ENCODE data around the gene SDK1.

The SDK1 gene

DNA sequence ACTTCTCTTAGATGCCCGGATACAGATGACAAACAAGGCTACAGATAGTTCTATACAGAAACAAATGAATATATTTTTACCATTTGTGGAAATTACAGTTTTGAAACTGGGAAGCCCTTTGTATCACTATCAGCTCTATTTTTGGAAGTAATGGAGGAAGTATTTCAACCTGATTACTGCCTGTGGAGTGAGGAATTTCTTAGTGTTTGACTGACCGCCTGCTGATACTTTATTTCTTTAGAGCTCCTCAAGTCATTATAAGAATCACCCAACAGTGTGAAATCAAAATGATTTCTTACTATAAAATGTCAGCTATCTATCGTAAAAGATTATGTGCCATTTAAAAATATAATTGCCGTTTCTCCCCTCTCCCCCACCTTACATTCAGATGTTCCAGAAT is 290.9 kb downstream of the SDK1 start:
- no peak for DNase-seq
- Histone ChIP-seq H3K4me3 (ENCODE audit: low read depth, low read length) (no peak overlapping the region), H3K27me3 (ENCODE audit: insufficient read depth, low read depth, severe bottlenecking) (no peaks in the 10 kb centered on the region), H3K9me3 (ENCODE audit: severe bottlenecking) (no peaks in the 10 kb centered on the region), H3K36me3 (no peaks in the 10 kb centered on the region), H3K27ac (no peak overlapping the region)
- TF ChIP-seq, protein P1, sequence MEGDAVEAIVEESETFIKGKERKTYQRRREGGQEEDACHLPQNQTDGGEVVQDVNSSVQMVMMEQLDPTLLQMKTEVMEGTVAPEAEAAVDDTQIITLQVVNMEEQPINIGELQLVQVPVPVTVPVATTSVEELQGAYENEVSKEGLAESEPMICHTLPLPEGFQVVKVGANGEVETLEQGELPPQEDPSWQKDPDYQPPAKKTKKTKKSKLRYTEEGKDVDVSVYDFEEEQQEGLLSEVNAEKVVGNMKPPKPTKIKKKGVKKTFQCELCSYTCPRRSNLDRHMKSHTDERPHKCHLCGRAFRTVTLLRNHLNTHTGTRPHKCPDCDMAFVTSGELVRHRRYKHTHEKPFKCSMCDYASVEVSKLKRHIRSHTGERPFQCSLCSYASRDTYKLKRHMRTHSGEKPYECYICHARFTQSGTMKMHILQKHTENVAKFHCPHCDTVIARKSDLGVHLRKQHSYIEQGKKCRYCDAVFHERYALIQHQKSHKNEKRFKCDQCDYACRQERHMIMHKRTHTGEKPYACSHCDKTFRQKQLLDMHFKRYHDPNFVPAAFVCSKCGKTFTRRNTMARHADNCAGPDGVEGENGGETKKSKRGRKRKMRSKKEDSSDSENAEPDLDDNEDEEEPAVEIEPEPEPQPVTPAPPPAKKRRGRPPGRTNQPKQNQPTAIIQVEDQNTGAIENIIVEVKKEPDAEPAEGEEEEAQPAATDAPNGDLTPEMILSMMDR (IDR thresholded peaks at IDR 0.05; ENCODE audit: low read depth, low read length) = no peak

DNA sequence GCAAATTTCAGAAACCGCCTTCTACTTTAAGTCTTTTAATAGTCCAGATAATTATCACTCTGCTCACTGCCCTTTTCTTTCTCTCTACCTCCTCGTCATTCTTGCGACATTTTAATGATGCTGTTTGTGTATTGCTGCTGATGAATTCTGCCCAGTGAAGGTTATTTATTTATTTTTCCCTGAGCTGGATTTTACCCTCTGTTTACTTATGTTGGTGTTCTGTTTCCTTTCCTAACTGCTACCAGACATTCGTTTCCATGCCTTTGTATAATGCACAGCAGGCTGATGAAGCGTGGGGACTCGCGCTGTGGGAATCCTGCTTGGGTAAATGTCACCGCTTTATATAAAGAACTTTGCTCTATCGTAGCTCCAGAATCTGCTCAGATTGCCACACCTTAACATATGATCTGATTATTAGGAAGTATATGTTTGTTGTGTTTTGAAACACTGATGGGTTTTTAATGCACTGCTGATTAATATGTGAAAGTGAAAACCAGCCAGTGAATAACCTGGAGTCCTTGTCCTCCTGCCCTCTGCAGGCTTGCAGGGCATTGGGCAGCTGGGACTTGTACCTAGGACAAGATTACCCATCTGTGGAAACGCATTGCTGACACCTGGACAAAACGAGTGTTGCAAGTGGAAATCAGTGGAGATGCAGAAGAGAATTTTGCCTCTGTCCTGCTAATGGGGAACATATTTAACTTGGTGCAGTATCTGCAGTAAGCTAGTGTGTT is 291.5 kb downstream of the SDK1 start:
- H3K4me3 ChIP-seq (ENCODE audit: low read depth, low read length) = no peak overlapping the region
- no peaks in the 10 kb centered on the region for H3K36me3 ChIP-seq
- H3K27ac ChIP-seq = no peak overlapping the region
- no peaks in the 10 kb centered on the region for H3K27me3 ChIP-seq (ENCODE audit: insufficient read depth, low read depth, severe bottlenecking)
- DNase-seq = no peak
- H3K9me3 ChIP-seq (ENCODE audit: severe bottlenecking) = no peaks in the 10 kb centered on the region
- TF ChIP-seq, protein P1 (IDR thresholded peaks at IDR 0.05; ENCODE audit: low read depth, low read length) = no peak

DNA sequence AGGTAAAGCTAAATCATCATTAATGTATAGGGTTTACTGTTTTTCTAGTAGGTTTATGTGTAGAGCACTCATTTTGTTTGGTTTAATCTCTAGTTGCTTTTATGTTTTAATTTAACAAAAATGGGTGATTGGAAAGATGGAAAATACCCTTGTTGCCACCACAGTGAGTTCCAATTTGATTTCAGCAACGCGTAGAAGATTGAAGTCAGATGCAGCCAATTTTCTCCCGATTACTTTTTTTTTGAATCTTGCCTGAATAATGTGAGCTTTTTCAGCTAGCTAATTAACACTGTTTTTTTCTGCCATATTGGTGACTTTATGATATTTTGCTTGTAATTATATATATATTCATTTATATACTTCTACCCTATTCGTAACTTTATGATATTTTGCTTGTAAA is 293.8 kb downstream of the SDK1 start:
- no peak overlapping the region for H3K27ac ChIP-seq
- H3K27me3 ChIP-seq (ENCODE audit: insufficient read depth, low read depth, severe bottlenecking) = no peaks in the 10 kb centered on the region
- DNase-seq = no peak
- no peak overlapping the region for H3K4me3 ChIP-seq (ENCODE audit: low read depth, low read length)
- H3K9me3 ChIP-seq (ENCODE audit: severe bottlenecking) = no peaks in the 10 kb centered on the region
- TF ChIP-seq, protein P1 (IDR thresholded peaks at IDR 0.05; ENCODE audit: low read depth, low read length) = no peak
- H3K36me3 ChIP-seq = no peaks in the 10 kb centered on the region

DNA sequence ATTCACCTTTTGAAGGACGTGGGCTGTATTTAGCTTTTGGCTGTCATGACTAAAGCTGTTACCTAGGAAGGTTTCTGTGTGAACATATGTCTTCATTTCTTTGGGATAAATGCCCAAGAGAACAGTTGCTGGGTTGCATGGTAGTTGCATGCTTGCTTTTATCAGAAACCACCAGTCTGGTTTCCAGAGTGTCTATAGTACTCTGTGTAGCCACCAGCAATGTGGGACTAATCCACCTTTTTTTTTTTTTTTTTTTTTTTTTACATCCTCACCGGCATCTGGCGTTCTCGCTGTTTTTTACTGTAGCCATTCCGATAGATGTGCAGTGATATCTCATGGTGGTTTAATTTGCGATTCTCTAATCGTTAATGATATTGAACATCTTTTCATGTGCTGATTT is 297.8 kb downstream of the SDK1 start:
- Histone ChIP-seq H3K27ac (no peak overlapping the region), H3K27me3 (ENCODE audit: insufficient read depth, low read depth, severe bottlenecking) (no peaks in the 10 kb centered on the region), H3K9me3 (ENCODE audit: severe bottlenecking) (no peaks in the 10 kb centered on the region), H3K36me3 (no peaks in the 10 kb centered on the region), H3K4me3 (ENCODE audit: low read depth, low read length) (no peak overlapping the region)
- TF ChIP-seq, protein P1 (IDR thresholded peaks at IDR 0.05; ENCODE audit: low read depth, low read length) = no peak
- no peak for DNase-seq

DNA sequence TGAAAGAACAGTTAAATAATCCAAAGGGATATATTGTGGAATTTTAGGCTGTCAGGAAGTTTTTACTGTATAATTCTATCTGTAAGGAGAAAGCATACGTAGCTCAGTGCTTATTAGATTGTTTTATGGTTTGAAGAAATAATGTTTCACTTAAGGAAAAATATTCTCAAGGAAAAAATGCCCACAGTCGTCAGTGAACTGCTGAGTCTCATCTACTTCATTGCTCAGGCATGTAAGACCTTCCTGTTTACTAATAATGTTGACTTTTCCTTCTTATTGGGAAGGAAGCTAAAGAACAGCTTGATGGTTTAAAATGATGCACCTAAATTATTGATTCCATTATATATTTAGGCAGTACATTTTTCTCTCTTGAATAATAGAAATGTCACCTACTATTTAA is 304.2 kb downstream of the SDK1 start:
- DNase-seq = no peak
- no peaks in the 10 kb centered on the region for H3K9me3 ChIP-seq (ENCODE audit: severe bottlenecking)
- H3K27me3 ChIP-seq (ENCODE audit: insufficient read depth, low read depth, severe bottlenecking) = no peaks in the 10 kb centered on the region
- no peak overlapping the region for H3K4me3 ChIP-seq (ENCODE audit: low read depth, low read length)
- TF ChIP-seq, protein P1 (IDR thresholded peaks at IDR 0.05; ENCODE audit: low read depth, low read length) = no peak
- H3K27ac ChIP-seq = no peak overlapping the region
- no peaks in the 10 kb centered on the region for H3K36me3 ChIP-seq

DNA sequence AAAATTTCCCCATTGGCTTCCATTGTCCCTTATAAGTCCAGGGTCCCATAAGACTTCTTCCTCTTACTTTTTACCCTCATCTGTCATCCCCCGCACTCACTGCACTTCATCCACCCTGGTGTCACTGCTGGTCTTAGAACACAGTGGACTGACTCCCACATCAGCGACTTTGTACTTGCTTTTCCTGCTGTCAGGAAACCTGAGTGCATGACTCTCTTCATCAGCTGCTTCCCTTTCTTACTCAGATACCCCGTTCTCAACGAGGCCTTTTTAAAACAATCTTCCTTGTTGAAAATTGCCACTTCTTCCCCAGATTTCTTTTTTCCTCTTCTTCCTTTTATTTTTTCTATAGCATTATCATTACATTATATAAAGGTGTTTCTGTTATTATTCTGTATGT is 305.4 kb downstream of the SDK1 start:
- Histone ChIP-seq H3K36me3 (no peaks in the 10 kb centered on the region), H3K27ac (no peak overlapping the region), H3K9me3 (ENCODE audit: severe bottlenecking) (no peaks in the 10 kb centered on the region), H3K4me3 (ENCODE audit: low read depth, low read length) (no peak overlapping the region), H3K27me3 (ENCODE audit: insufficient read depth, low read depth, severe bottlenecking) (no peaks in the 10 kb centered on the region)
- TF ChIP-seq, protein P1 (IDR thresholded peaks at IDR 0.05; ENCODE audit: low read depth, low read length) = no peak
- DNase-seq = no peak
